HepG2 (cell line): Measurements from ENCODE around the gene GLOD4. TPM values are rescaled to one million over a fixed set of nuclear protein-coding genes. Genes with fewer than 3 reads are reported as not detected.

Experiments used
- ATF1 ChIP-seq: IDR thresholded peaks from 2 replicates; pipeline ENCODE4 v1.6.1; 2016; ENCODE audit warnings: mild to moderate bottlenecking, control low read depth
- KAT8 ChIP-seq: IDR thresholded peaks from 2 replicates; pipeline ENCODE4 v1.6.1; 2016; ENCODE audit warnings: missing genetic modification reagents, missing compliant biosample characterization
- KLF12 ChIP-seq: sonication (generic); formaldehyde crosslinking; IDR thresholded peaks from 2 replicates; pipeline ENCODE4 v1.4.0; 2020; ENCODE audit warnings: missing genetic modification reagents, borderline replicate concordance
- KLF16 ChIP-seq, 2 experiments: sonication (generic) in 1 of 2; formaldehyde crosslinking in 1 of 2; IDR thresholded peaks; 2 replicates each; pipeline versions ENCODE4 v1.6.1 to v1.8.0; 2016 to 2023; ENCODE audit warnings: missing genetic modification reagents in 2 of 2, missing compliant biosample characterization in 1 of 2
- MEIS2 ChIP-seq: sonication (generic); formaldehyde crosslinking; IDR thresholded peaks from 2 replicates; pipeline ENCODE4 v1.9.0; 2021; ENCODE audit warnings: mild to moderate bottlenecking, missing genetic modification reagents
- RFXANK ChIP-seq: IDR thresholded peaks from 2 replicates; pipeline ENCODE4 v1.6.1; 2016
- SNAI1 ChIP-seq: sonication (generic); formaldehyde crosslinking; IDR thresholded peaks from 2 replicates; pipeline ENCODE4 v1.5.0; 2020; ENCODE audit warnings: mild to moderate bottlenecking, missing genetic modification reagents, borderline replicate concordance
- SRSF9 ChIP-seq: fragments of 200-400 bp; formaldehyde crosslinking; IDR thresholded peaks from 2 replicates; pipeline ENCODE4 v1.6.1; 2018; ENCODE audit warnings: borderline replicate concordance, mild to moderate bottlenecking, low read depth, low read length; ENCODE audit not compliant: insufficient read depth, poor library complexity, severe bottlenecking
- THAP11 ChIP-seq: IDR thresholded peaks from 2 replicates; pipeline ENCODE4 v1.6.1; 2016; ENCODE audit warnings: missing biosample characterization, missing genetic modification reagents
- THYN1 ChIP-seq: sonication (generic); formaldehyde crosslinking; IDR thresholded peaks from 2 replicates; pipeline ENCODE4 v1.8.1; 2023; ENCODE audit warnings: low read depth, mild to moderate bottlenecking, moderate library complexity, missing genetic modification reagents, borderline replicate concordance
- UBTF ChIP-seq: sonication (generic); formaldehyde crosslinking; IDR thresholded peaks from 2 replicates; pipeline ENCODE4 v1.4.0; 2020; ENCODE audit warnings: mild to moderate bottlenecking, missing genetic modification reagents
- ZFY ChIP-seq: sonication (generic); formaldehyde crosslinking; IDR thresholded peaks from 2 replicates; pipeline ENCODE4 v1.4.0; 2020; ENCODE audit warnings: missing genetic modification reagents
- ZNF350 ChIP-seq: sonication (generic); formaldehyde crosslinking; IDR thresholded peaks from 2 replicates; pipeline ENCODE4 v1.4.0; 2020; ENCODE audit warnings: mild to moderate bottlenecking, low read depth, missing genetic modification reagents, borderline replicate concordance
- ZNF556 ChIP-seq: sonication (generic); formaldehyde crosslinking; IDR thresholded peaks from 2 replicates; pipeline ENCODE4 v1.4.0; 2020; ENCODE audit warnings: mild to moderate bottlenecking, missing genetic modification reagents, borderline replicate concordance
- ZNF558 ChIP-seq: sonication (generic); formaldehyde crosslinking; IDR thresholded peaks from 2 replicates; pipeline ENCODE4 v1.9.0; 2022; ENCODE audit warnings: mild to moderate bottlenecking, missing genetic modification reagents, borderline replicate concordance
- ZNF563 ChIP-seq: sonication (generic); formaldehyde crosslinking; IDR thresholded peaks from 2 replicates; pipeline ENCODE4 v1.8.0; 2022; ENCODE audit warnings: mild to moderate bottlenecking, moderate library complexity, missing genetic modification reagents
- ZNF777 ChIP-seq: sonication (generic); formaldehyde crosslinking; IDR thresholded peaks from 2 replicates; pipeline ENCODE4 v1.4.0; 2020; ENCODE audit warnings: missing genetic modification reagents
- ZNF883 ChIP-seq: sonication (generic); formaldehyde crosslinking; IDR thresholded peaks from 2 replicates; pipeline ENCODE4 v1.5.1; 2020; ENCODE audit warnings: mild to moderate bottlenecking, missing genetic modification reagents; ENCODE audit errors: not compliant biosample characterization
- polyA plus RNA-seq, 8 experiments: library from polyadenylated mRNA; depleted of rRNA in 3 of 8; stranded (reverse) in 7 of 8; unstranded in 1 of 8; fragments of >200 nt; fragmentation: Illumina TruSeq in 4 of 8; extraction: Trizol in 4 of 8; gene quantifications; 2 replicates each; pipeline versions ENCODE4 v1.2.1 to v1.2.3, GENCODE V29; 2011 to 2016; ENCODE audit warnings: low read depth in 4 of 8, missing spikeins in 1 of 8, mixed read lengths in 1 of 8; ENCODE audit not compliant: insufficient read depth in 1 of 8
- total RNA-seq, 5 experiments: library from RNA; depleted of rRNA; stranded (reverse); fragments of >200 nt; fragmentation: Illumina TruSeq; extraction: Trizol; gene quantifications; 2 replicates each; pipeline ENCODE4 v1.2.3, GENCODE V29; 2016; ENCODE audit warnings: low read depth in 1 of 5
- TF ChIP-seq, protein P1 (sequence below): sonication (generic); formaldehyde crosslinking; conservative IDR thresholded peaks from 2 replicates; pipeline ENCODE4 v1.8.1; 2023; ENCODE audit warnings: missing genetic modification reagents
- TF ChIP-seq, protein P2 (sequence below): sonication (generic); formaldehyde crosslinking; IDR thresholded peaks from 2 replicates; pipeline ENCODE4 v1.5.0; 2020; ENCODE audit warnings: missing genetic modification reagents
- TF ChIP-seq, protein P3 (sequence below): sonication (generic); formaldehyde crosslinking; IDR thresholded peaks from 2 replicates; pipeline ENCODE4 v1.8.0; 2022; ENCODE audit warnings: mild to moderate bottlenecking, missing genetic modification reagents
- TF ChIP-seq, protein P4 (sequence below): sonication (generic); formaldehyde crosslinking; IDR thresholded peaks from 2 replicates; pipeline ENCODE4 v1.4.0; 2020; ENCODE audit warnings: missing genetic modification reagents

GLOD4 gene
- total and polyA plus RNA-seq, 2 of the 13 experiments (the other 11 are each of a cell fraction or from before 2014, with no cell fraction given), result 53.7 to 87.8 TPM

- TF ChIP-seq ZNF883 (CRISPR knock-in tag), result no peak
- TF ChIP-seq, protein P1, sequence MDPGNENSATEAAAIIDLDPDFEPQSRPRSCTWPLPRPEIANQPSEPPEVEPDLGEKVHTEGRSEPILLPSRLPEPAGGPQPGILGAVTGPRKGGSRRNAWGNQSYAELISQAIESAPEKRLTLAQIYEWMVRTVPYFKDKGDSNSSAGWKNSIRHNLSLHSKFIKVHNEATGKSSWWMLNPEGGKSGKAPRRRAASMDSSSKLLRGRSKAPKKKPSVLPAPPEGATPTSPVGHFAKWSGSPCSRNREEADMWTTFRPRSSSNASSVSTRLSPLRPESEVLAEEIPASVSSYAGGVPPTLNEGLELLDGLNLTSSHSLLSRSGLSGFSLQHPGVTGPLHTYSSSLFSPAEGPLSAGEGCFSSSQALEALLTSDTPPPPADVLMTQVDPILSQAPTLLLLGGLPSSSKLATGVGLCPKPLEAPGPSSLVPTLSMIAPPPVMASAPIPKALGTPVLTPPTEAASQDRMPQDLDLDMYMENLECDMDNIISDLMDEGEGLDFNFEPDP (CRISPR knock-in tag), result no peak
- 0 out of 2 replicates have a peak, but pooled peaks have one; percentile 49 for TF ChIP-seq KAT8 (CRISPR knock-in tag)
- TF ChIP-seq KLF16 (CRISPR knock-in tag; IDR thresholded peaks at IDR 0.05), result 0 out of 4 replicates have a peak, but pooled peaks of 1 of the 2 experiments have one; percentile 33
- no peak for TF ChIP-seq ZNF556 (CRISPR knock-in tag)
- TF ChIP-seq ATF1 (CRISPR knock-in tag), result no peak
- TF ChIP-seq ZNF350 (CRISPR knock-in tag), result no peak
- peak; percentile 71 for TF ChIP-seq ZNF777
- TF ChIP-seq, protein P2, sequence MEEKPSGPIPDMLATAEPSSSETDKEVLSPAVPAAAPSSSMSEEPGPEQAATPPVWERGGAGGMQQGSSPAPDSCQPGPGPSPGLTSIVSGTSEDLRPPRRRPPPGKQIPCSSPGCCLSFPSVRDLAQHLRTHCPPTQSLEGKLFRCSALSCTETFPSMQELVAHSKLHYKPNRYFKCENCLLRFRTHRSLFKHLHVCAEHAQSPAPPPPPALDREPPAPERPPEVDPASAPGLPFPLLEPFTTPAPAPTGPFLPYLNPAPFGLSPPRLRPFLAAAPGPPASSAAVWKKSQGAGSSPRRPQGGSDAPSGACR (CRISPR knock-in tag), result no peak
- peak; percentile 16; the same call in 1 of the 2 replicates for TF ChIP-seq ZNF563
- TF ChIP-seq ZFY (CRISPR knock-in tag), result peak; percentile 73
- TF ChIP-seq SNAI1 (CRISPR knock-in tag), result no peak
- TF ChIP-seq MEIS2 (CRISPR knock-in tag), result peak; percentile 24; the same call in 1 of the 2 replicates
- no peak for TF ChIP-seq THYN1 (CRISPR knock-in tag)
- TF ChIP-seq THAP11 (CRISPR knock-in tag), result peak; percentile 28
- TF ChIP-seq RFXANK, result no peak
- TF ChIP-seq UBTF (CRISPR knock-in tag), result peak; percentile 76
- TF ChIP-seq KLF12 (CRISPR knock-in tag), result 0 out of 2 replicates have a peak, but pooled peaks have one; percentile 41
- TF ChIP-seq, protein P3, sequence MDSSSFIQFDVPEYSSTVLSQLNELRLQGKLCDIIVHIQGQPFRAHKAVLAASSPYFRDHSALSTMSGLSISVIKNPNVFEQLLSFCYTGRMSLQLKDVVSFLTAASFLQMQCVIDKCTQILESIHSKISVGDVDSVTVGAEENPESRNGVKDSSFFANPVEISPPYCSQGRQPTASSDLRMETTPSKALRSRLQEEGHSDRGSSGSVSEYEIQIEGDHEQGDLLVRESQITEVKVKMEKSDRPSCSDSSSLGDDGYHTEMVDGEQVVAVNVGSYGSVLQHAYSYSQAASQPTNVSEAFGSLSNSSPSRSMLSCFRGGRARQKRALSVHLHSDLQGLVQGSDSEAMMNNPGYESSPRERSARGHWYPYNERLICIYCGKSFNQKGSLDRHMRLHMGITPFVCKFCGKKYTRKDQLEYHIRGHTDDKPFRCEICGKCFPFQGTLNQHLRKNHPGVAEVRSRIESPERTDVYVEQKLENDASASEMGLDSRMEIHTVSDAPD (CRISPR knock-in tag), result no peak
- TF ChIP-seq ZNF558 (CRISPR knock-in tag), result 0 out of 2 replicates have a peak, but pooled peaks have one; percentile 36
- TF ChIP-seq SRSF9, result no peak
- TF ChIP-seq, protein P4, sequence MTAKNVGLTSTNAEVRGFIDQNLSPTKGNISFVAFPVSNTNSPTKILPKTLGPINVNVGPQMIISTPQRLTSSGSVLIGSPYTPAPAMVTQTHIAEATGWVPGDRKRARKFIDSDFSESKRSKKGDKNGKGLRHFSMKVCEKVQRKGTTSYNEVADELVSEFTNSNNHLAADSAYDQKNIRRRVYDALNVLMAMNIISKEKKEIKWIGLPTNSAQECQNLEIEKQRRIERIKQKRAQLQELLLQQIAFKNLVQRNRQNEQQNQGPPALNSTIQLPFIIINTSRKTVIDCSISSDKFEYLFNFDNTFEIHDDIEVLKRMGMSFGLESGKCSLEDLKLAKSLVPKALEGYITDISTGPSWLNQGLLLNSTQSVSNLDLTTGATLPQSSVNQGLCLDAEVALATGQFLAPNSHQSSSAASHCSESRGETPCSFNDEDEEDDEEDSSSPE (CRISPR knock-in tag), result peak; percentile 47; the same call in 1 of the 2 replicates
These were observed 49.8 kb downstream of the GLOD4 start, which contains the start of gene TLCD3A (continued) for GRCh38 chr17:732067-732901.
